ENCODE data around the gene LRP1-AS. TPM values are rescaled to one million over a fixed set of nuclear protein-coding genes. Genes with fewer than 3 reads are reported as not detected.
"Not testable (repeated sequence)": the region's sequence is repeated elsewhere in the genome, so short reads cannot be mapped to it uniquely, and the experiment has no call there.

The LRP1-AS gene
- polyA plus RNA-seq, 1 donor, result 0.77 TPM

- DNase-seq (ENCODE audit: low read depth), result not testable (repeated sequence)
Measured at GRCh38 chr12:57120718-57121117, 26.7 kb downstream of the LRP1-AS start.

- DNase-seq (ENCODE audit: low read depth), result no peak
Measured at GRCh38 chr12:57119294-57120085, 27.9 kb downstream of the LRP1-AS start.

DNA sequence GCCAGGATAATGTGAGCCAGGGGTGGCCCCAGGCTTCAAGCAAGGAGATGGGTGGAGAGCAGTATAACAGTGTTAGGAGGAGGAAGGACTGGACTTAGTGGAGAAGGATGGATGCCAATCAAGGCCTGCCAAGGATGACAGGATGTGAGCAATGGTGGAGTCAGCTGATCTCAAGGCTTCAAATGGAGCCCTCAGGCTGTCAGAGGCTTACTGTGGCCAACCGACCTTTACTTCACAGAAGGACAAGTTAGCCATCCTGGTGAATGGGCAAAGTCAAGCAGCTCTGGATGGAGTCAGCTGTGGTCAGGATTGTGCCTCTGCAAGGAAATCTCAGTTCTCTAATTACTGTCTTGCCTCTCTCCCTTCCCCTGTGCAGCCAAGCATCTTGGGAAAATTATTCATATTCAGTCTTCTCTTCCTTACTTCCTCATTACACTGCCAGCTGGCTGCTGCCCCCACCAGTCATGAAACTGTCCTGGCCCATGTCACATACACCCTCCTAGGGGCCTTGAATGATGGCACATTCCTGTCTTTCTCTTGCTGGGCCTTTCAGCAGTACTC is 28.6 kb downstream of the LRP1-AS start:
- DNase-seq (ENCODE audit: low read depth), result no peak

DNA sequence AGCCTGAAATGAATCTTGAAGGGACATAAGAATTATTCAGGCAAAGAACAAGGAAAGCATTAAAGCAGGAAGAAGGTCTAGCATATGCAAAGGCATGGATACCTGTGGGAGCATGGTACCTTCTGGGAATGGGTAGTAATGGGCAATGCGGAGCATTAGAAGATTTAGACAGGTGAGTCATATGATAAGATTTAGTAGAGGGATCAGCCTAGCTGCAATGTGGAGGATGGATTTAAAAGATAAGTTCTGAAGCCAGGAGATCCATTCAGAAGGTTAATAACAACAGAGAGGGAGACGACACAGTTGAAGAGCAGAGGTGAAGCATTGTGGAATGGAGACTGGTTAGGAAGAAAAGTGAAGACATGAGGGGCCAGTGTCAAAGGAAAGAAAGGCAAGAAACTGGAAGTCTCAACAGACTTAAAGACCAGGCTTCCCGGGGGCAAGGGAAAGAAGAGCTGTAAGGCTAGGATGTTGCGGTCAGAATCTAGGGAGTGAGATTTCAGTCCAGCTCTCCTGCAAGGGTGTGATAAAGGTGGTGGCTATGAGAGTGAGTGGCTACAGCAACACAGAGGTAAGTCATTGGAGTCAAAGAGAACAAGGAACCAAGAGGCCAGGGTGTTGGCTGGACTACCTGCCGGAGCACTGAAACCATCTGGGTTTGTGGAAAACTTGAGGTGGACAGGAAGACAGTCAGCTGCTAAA is 30.7 kb downstream of the LRP1-AS start:
- DNase-seq (ENCODE audit: low read depth), result no peak

DNA sequence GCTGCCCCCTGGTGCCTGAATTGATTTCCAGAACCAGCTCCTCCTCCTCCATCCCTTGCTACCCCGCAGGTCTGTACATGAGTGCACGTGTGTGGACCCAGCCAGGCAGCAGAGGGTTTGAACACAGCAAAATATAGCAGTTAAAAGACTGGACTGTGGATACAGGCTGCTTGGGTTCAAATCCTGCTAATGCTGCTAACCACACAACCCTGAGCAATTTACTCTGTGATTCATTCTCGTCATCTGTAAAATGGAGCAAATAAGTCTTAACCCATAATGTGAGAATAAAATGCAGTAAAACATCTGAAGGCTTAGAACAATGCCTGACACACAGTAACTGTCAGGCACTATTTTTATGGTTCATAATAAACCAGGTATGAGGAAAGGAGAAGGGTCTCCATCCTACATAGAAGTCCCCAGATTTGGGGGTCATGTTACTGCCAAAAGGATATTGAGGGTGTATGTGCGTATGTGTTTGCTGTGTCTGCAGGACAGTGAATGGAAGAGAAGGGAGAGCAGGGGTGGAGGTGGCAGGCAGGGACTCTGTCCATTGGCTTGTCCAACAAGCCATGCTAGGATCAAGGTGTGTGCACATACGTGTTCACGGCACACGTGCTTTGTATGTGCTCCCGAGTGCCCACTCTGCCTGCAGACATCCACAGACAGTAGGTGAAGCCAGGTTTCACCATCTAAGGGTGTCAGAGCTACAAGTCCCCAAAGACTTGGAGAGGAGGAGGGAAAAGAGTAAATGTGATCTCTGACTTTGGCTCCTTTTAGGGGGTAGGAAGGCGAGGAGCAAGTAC is 34.7 kb downstream of the LRP1-AS start:
- no peak for DNase-seq (ENCODE audit: low read depth)

- DNase-seq (ENCODE audit: low read depth), result no peak
Measured at GRCh38 chr12:57111031-57111734, 36.2 kb downstream of the LRP1-AS start, which contains the start of gene STAT6. STAT6 (minus strand) TSS chr12:57111362; CDS start chr12:57108278, 3,084 bp downstream.

- no peak for DNase-seq (ENCODE audit: low read depth)
Measured at GRCh38 chr12:57110104-57111030, 37.1 kb downstream of the LRP1-AS start.

DNA sequence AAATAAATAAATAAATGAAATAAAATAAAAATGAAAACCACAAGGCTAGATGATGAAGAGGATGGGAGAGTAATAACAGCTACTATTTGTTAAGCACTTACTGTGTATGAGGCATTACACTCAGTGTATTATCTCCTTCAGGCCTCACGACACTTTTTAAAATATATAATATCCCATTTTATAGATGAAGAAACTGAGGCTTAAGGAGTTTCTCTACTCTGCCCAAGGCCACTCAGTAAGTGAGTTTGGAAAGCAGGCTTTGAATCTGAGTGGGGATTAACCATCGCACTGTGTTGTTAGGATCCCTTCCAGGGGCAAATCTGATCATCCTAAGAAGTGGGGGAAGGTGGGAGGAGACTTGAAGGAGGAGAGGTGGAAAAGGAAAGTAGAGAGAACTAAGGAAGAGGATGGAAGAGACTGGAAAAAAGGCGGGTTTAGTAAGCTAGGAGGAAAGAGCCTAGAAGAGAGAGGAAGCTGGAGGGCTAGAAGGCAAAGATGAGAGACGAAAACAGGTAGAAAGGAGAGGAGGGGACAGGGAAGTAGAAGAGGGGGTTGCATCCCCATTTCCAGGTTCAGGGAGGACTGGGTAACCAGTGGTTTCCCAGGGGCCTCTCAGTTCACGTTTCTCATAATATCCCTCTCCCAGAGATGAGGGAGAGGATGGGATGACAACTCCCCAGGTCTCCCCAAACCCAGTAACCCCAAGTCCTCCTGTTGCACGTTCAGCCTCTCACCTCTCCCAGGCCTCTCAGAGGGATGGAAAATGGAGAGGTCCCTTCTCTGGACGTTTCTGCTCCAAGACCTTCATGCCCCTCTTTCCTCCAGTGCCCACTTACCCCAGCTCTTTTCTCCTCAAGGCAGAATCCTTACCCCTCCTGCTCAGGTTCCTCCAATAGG is 38.0 kb downstream of the LRP1-AS start:
- DNase-seq (ENCODE audit: low read depth), result no peak

DNA sequence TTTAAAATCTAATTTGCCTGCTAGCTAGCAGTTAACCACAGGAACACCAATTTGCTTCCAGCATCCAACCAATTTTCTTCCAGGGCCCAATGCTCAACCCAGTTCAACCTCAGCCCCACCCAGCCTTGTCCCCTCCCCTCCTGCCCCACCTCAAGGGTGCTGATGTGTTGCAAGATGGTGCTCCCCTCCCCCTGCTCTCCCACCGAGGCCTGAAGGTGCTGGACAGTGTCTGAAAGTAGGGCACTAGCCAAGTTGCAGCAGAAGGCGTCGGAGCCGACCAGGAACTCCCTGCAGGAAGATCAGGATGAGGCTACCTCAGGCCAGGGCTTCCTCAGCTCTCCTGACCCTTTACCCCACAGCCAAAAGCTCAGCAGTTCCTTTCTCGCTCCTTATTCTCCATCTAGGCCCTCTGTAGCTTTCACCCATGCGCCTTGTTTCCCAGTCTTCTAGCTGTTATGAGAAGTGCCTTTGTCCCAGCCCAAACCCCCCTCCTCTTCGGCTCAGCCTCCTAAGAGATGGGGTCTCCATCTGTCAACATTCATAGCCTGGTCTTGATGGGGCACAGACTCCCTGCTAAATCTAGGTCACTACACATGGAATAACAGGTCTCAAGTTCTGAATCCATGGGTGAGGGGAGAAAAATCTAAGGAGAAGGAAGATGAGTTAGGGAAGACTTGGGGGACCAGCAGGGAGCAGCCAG is 39.8 kb downstream of the LRP1-AS start:
- no peak for DNase-seq (ENCODE audit: low read depth)

- no peak for DNase-seq (ENCODE audit: low read depth)
Measured at GRCh38 chr12:57106021-57106708, 41.3 kb downstream of the LRP1-AS start.

- DNase-seq (ENCODE audit: low read depth), result no peak
Measured at GRCh38 chr12:57105011-57105753, 42.2 kb downstream of the LRP1-AS start.

GRCh38 chr12:57104292-57104910 is 43.0 kb downstream of the LRP1-AS start:
- DNase-seq (ENCODE audit: low read depth), result no peak

GRCh38 chr12:57103856-57104255 is 43.6 kb downstream of the LRP1-AS start:
- DNase-seq (ENCODE audit: low read depth), result no peak

- no peak for DNase-seq (ENCODE audit: low read depth)
Measured at GRCh38 chr12:57101892-57102695, 45.3 kb downstream of the LRP1-AS start.

DNA sequence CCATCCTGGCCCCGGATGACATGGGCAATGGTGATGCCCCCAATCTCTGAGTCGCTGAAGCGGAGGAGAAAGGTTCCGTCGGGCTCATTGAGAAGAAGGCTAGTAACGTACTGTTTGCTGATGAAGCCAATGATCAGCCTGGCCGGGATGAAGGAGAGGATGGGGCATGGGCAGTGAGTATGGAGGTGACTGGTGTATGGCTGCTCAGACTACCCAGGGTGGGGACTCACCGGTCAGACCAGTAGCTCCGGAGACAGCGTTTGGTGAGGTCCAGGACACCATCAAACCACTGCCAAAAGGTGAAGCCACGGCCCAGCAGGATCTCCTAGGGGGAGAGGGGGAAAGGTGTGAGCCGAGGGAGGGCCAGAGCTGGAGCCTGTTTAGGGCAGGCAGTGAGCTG is 47.7 kb downstream of the LRP1-AS start:
- DNase-seq (ENCODE audit: low read depth), result no peak

All from forelimb muscle (tissue), 1 donor.